ENCODE measurements around the gene RPL35.

The RPL35 gene

GRCh38 chr9:124861342-124862229, at the start of gene RPL35, which contains the start of gene ARPC5L:
TSS of gene RPL35 (minus strand) at chr9:124861957. CDS start at chr9:124861912, 45 bp downstream.
TSS of gene ARPC5L (plus strand) at chr9:124862130. CDS start at chr9:124869291, 7,161 bp downstream.
- DNase-seq, result peak; percentile 97

DNA sequence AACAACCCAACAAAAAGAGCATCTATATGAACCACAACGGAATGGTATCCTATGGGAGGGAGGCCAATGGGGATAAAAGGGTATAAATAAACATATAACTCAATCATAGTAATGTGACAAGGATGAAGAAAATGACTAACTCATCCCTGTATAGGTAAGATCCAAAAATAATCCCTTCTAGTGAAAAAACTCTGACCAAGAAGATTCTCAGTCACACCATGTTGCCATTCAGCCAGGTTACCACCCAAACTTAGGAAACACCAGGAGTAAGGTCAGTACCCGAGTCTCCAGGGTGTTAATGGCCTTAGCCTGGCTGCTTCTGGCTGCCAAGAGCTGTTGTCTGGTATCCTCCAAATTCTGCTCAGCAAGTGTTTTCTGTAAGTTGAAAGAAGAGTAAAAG, 46.3 kb upstream of the RPL35 start:
- no peak for DNase-seq

- DNase-seq, result no peak
These were observed 45.2 kb upstream of the RPL35 start for GRCh38 chr9:124906966-124907365.

GRCh38 chr9:124899845-124900244, 38.1 kb upstream of the RPL35 start:
- no peak for DNase-seq

- DNase-seq, result no peak
These were observed 36.1 kb upstream of the RPL35 start for GRCh38 chr9:124897570-124898460.

GRCh38 chr9:124894741-124895170, 33.0 kb upstream of the RPL35 start:
- peak; percentile 48 for DNase-seq

GRCh38 chr9:124894035-124894740, 32.4 kb upstream of the RPL35 start:
- DNase-seq, result no peak

DNA sequence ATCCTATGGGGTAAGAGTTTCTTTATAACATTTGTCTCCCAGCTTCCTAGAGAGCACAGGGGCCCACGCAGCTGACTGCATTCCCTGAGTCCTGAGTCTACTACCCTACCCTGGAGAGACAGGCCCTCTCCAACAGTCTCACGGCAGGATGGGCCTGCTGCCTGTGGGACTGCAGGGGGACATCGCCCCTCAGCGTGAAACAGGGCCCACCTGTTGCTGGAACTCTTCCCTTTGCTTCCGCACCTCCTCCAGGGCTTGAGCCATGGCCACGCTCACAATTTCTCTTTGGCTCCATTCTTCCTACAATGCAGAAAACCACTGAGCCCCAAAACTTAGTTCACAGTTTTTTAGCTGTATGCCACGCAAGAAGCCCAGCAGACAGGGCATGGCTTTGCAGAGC, 28.4 kb upstream of the RPL35 start:
- no peak for DNase-seq

DNA sequence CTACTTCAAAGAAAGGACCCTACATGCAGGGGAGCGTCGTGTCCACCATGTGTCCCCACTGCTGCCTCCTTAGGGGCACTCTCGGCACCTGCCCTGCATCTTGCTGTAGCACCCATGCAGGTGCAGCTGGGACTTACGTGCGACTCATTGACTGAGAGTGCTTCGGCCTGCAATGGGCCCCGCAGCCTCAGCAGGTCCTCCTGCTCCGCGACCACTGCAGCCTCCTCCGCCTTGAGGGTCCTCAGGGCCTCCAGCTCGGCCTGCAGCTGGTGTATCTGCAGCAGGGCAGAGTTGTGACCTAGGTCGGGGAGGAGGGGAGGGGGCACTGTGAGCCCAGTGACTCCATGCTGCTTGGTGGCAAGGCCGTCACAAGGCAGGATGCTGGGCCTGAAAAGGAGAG, 27.2 kb upstream of the RPL35 start:
- no peak for DNase-seq

- DNase-seq, result no peak
These were observed 26.1 kb upstream of the RPL35 start for GRCh38 chr9:124887832-124888231.

DNA sequence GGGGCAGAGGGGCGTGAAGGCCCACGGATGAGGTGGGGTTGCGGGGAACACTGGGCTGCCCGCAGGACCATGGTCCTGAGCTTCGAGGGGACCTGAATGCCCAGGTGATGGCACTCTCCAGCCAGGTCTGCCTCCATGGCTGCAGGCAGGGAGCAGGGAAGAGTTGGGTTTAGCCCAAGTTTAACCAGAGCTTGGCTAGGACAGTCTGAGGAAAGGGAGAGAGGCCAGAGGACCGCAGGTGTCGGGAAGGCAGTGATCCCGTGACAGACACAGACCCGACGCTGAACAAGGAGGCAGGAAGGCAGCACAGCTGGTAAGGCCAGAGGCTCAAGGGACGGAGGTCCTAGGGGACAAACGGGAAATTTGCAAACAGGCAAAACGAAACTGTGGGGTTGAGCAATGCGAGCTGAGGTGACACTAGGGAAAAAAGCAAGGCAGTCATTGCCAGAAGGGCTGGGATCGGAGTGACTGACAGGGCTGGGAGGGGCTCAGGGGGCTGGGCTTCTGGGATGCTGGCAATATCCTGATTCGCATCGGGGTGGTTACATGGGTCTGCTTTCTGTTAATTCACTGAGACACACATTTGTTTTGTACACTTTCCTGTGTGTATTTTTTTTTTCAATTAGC, 25.2 kb upstream of the RPL35 start:
- DNase-seq, result no peak

DNA sequence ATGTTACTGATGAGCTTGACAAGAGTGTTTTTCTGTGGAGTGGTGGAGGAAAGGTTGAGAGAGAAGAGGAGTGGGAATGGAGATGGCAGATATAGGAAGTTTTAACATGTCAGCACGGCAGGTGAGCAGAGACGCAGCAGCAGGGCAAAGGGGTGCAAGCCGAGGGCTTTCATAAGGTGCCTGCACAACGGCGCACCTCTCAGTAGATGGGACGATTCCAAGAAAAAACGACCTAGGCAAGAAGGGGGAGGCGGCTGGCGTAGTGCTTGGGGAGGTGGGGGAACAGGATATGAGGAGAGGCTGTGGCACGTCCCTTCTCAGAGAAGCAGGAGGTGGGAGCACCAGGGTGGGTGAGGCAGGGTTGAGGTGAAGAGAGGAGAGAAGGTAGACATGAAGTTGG, 24.7 kb upstream of the RPL35 start:
- no peak for DNase-seq

DNA sequence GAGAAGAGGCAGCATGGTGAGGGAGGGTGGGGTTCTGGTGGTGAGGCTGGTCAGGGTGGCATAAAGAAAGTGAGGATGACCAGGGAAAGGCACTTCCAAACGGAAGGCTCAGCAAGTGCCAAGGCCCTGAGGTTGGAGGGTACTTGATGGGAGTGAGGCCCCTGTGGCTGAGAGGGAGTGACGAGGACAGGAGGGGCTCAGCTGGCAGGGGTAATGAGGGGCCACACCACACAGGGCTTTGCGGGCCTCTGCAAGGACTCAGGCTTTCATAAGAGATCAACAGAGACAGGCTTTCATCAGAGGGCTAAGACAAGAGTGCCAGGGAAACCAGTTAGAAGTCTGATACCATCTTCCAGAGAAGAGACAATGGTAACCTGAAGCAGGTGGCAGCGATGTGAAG, 23.8 kb upstream of the RPL35 start:
- no peak for DNase-seq

DNA sequence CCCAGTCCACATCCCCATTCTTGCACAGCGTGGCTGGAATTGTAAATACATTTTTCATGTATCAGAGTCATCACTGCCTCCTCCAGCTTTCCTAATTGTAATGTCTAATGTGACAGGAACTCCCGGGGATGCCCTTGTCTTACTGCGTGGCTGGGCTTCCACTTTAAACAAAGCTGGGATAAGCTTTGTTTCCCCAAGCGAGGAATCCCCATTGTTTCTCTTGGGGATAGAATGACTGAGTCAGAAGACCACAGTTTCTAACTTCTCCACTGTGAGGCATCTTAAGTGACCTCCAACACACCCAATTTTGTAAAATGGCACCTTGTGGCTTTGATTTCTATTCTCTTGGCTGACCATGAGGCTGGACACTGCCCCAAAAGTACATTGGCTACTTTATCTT, 22.6 kb upstream of the RPL35 start:
- DNase-seq, result no peak

DNA sequence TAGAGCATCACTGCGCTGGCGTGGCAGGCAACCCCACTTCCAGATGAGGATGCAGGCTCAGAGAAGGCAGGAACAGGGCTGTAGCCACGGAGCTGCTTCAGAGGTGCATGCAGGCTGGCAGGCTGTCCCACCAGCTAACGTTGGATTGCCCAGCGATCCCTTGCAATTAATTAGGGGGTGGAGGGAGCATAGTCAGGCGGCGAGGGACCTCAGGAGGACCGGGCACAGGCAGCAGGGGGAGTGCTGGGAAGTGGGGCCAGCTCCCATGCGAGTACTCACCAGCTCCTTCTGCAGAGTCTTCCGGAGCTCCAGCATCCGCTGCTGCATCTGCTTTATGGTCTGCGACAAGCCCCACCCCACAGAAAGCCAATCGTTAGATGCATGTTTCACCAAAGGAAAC, 20.5 kb upstream of the RPL35 start:
- no peak for DNase-seq

DNA sequence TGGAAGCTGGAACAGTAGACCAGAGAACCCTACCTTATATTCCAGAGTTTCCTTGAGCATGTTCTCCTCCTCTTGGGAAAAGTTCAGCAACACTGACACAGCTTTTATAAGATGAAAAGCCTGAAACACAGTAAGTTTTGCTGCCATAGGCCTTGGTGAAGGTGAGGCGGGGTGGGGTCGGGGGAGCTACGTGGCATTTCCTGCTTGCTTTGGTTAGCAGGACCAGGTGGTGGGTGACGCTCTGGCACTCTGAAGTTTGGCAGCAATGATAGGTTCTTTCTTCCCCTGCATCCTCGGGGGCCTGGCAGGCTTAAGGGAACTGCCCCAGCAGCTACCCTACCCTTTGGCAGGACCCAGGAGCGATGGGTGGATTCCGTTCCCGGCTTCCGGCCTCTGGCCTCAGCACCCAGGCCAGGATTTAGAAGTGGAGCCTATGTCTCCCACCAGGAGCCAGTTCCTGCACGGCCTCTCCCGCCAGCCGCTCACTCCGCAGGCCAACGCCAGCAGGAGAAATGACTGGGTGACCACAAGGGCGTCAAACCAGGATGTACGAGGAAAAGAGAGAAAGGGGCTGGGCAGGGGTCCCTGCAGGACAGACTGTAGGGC, 19.5 kb upstream of the RPL35 start:
- DNase-seq, result no peak

GRCh38 chr9:124880501-124880900, 18.7 kb upstream of the RPL35 start:
- no peak for DNase-seq

DNA sequence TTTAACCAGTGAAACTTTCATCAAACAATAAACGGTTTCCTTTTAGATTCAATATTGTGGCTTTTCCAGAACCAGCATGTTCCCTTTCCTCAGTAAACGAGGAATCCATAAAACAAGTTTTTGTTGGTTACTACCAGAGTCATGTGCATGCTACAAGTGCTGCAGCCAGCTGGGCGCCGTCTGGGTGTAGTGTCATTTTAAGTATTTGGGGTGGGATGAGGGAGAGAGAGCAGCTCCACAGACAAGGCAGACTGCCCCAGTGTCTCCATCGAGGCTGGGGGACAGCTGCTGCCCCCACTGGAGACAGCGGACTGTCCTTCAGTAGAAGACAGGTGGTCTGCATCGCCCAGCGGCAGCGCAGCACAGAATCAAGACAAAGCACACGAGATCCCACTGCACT, 17.5 kb upstream of the RPL35 start:
- no peak for DNase-seq

DNA sequence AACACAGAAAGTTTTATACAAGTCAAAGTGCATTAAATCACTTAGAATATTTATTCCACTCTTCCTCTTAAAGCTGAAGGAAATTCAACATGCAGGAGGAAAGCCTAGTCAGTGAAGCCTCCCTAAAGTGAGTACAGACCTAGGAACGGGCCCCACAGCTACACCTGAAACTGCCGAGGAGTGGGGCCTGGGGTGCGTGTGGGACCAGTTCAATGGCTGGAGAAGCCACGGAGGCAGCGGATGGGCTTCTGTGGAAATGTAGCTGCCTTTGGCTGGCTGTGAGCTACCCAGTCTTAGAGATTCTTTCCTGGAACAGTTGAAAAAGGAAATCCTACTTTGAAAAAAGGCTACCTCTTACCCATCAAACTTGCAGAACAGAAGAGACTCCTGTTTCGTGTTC, 16.8 kb upstream of the RPL35 start:
- DNase-seq, result no peak

DNA sequence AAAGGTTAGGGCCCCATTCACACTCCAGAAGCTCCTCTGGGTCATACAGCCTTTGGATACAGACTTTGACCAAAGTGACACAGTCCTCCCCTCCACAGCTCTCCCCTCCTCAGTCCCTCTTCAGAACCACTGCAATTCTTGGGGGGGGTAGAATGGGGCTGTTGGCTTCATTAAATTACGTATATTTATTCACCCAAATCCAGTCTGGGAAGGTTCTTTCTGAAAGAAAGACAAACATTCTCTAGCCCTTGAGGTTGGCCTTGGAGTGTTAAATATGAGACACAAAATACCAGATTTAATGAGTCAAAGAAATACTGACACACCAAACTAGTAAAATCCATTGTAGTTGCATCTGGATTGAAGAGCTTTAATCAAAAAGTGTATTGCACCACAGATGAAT, 16.3 kb upstream of the RPL35 start:
- DNase-seq, result no peak

- DNase-seq, result no peak
These were observed 15.4 kb upstream of the RPL35 start for GRCh38 chr9:124877021-124877782.
